ENCODE measurements around the gene PITRM1. TPM values are rescaled to one million over a fixed set of nuclear protein-coding genes. Genes with fewer than 3 reads are reported as not detected.
"Not testable (repeated sequence)": the region's sequence is repeated elsewhere in the genome, so short reads cannot be mapped to it uniquely, and the experiment has no call there.

Gene PITRM1
- total and polyA plus RNA-seq, 9 donors = 46.6 to 107 (median 73.7) TPM

- H3K9me3 ChIP-seq = no peaks in the 10 kb centered on the region
- H3K4me1 ChIP-seq (ENCODE audit: insufficient read depth) = no peaks in the 10 kb centered on the region
- H3K27ac ChIP-seq = no peak overlapping the region
- H3K27me3 ChIP-seq = no peaks in the 10 kb centered on the region
- TF ChIP-seq EP300 (IDR thresholded peaks at IDR 0.05) = no peak
- no peak for TF ChIP-seq CTCF (IDR thresholded peaks at IDR 0.05)
- no peak for TF ChIP-seq POLR2A (IDR thresholded peaks at IDR 0.05)
- intact Hi-C loops (cut with DNase I) = loop anchor here in 3 of 4 donors (10.0 kb wide), 2 partner anchors 1571 to 1581 kb away; no protein-coding TSS in a partner anchor
- 95 to 98% (median 98%) methylated on average over 6 of the region's 6 CpGs for WGBS, 3 donors
- DNase-seq = no peak
- no peak overlapping the region for H3K4me3 ChIP-seq
- H3K36me3 ChIP-seq = no peaks in the 10 kb centered on the region
Measured at GRCh38 chr10:3193751-3194150, 21.2 kb upstream of the PITRM1 start.

- Histone ChIP-seq H3K27ac (no peak overlapping the region), H3K9me3 (no peaks in the 10 kb centered on the region), H3K4me1 (ENCODE audit: insufficient read depth) (no peaks in the 10 kb centered on the region), H3K4me3 (no peak overlapping the region), H3K27me3 (no peaks in the 10 kb centered on the region), H3K36me3 (no peaks in the 10 kb centered on the region)
- peak in 2 of 5 donors; percentile 47 to 62 for DNase-seq
- TF ChIP-seq EP300 (IDR thresholded peaks at IDR 0.05) (no peak), CTCF (IDR thresholded peaks at IDR 0.05) (peak; percentile 65 to 78 (median 73)), POLR2A (IDR thresholded peaks at IDR 0.05) (no peak)
- intact Hi-C loops (cut with DNase I) = loop anchor here in 3 of 4 donors (10.0 kb wide), 2 partner anchors 1572 to 1582 kb away; no protein-coding TSS in a partner anchor
- 36 to 47% (median 46%) methylated on average over 19 of the region's 19 CpGs for WGBS, 3 donors
Measured at GRCh38 chr10:3192856-3193635, 20.5 kb upstream of the PITRM1 start.

- no peak for DNase-seq
- intact Hi-C loops (cut with DNase I) = loop anchor here in 3 of 4 donors (10.0 kb wide), 2 partner anchors 1574 to 1584 kb away; no protein-coding TSS in a partner anchor
- H3K27ac ChIP-seq = no peak overlapping the region
Measured at GRCh38 chr10:3190817-3191216, 18.2 kb upstream of the PITRM1 start.

GRCh38 chr10:3187229-3187628, 14.6 kb upstream of the PITRM1 start:
- H3K27me3 ChIP-seq; H3K27ac ChIP-seq; intact Hi-C loops (cut with DNase I); H3K4me1 ChIP-seq (ENCODE audit: insufficient read depth); H3K36me3 ChIP-seq; H3K4me3 ChIP-seq; H3K9me3 ChIP-seq; DNase-seq: not testable (repeated sequence)
- WGBS, 3 donors = 78 to 79% (median 78%) methylated on average over 3 of the region's 3 CpGs

More at GRCh38 chr10:3190817-3191216, 18.2 kb upstream of the PITRM1 start:
- H3K9me3 ChIP-seq = no peaks in the 10 kb centered on the region
- H3K4me1 ChIP-seq (ENCODE audit: insufficient read depth) = no peaks in the 10 kb centered on the region
- H3K27me3 ChIP-seq = no peaks in the 10 kb centered on the region
- no peak overlapping the region for H3K4me3 ChIP-seq
- H3K36me3 ChIP-seq = no peaks in the 10 kb centered on the region
- 79 to 86% (median 84%) methylated on average over 3 of the region's 3 CpGs for WGBS, 3 donors
- no peak for TF ChIP-seq POLR2A (IDR thresholded peaks at IDR 0.05)
- no peak for TF ChIP-seq CTCF (IDR thresholded peaks at IDR 0.05)
- no peak for TF ChIP-seq EP300 (IDR thresholded peaks at IDR 0.05)

GRCh38 chr10:3186368-3186767, 13.8 kb upstream of the PITRM1 start:
- no peaks in the 10 kb centered on the region for H3K4me1 ChIP-seq (ENCODE audit: insufficient read depth)
- H3K4me3 ChIP-seq = no peak overlapping the region
- no peak for DNase-seq
- TF ChIP-seq EP300 (IDR thresholded peaks at IDR 0.05) = no peak
- TF ChIP-seq POLR2A (IDR thresholded peaks at IDR 0.05) = no peak
- TF ChIP-seq CTCF (IDR thresholded peaks at IDR 0.05) = no peak
- H3K27ac ChIP-seq = no peak overlapping the region
- intact Hi-C loops (cut with DNase I) = no loop called here
- 93 to 97% (median 93%) methylated on average over 6 of the region's 6 CpGs for WGBS, 3 donors
- H3K27me3 ChIP-seq = no peaks in the 10 kb centered on the region
- no peaks in the 10 kb centered on the region for H3K36me3 ChIP-seq
- no peaks in the 10 kb centered on the region for H3K9me3 ChIP-seq
